LNCAP (cell line): Measurements from ENCODE around the gene SLTM.

ENCODE experiments used
- TF ChIP-seq, protein P1 (sequence below): fragments of 450-650 bp; IDR thresholded peaks from 2 replicates; pipeline ENCODE4 v1.5.1; 2017; ENCODE audit warnings: mild to moderate bottlenecking

Gene SLTM

DNA sequence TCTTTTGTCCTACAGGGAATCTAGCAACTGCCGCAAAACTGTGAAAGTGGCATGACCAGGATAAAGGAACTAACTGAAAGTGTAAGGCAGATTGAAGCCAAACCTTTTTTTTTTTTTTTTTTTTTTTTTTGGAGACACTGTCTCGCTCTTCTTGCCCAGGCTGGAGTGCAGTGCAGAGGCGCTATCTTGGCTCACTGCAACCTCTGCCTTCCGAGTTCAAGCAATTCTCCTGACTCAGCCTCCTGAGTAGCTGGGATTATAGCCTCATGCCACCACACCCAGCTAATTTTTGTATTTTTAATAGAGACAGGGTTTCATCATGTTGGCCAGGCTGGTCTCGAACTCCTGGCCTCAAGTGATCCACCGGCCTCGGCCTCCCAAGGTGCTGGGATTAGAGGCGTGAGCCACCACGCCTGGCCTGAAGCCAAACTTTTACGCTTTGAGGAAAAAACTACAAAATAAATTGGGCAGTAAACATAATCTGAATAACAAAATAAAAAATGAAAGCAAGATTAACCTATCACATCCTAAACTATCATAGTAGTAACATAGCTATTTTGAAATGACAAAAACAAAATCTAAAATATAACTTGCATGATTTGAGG lies 9.7 kb downstream of the SLTM start:
- TF ChIP-seq, protein P1, sequence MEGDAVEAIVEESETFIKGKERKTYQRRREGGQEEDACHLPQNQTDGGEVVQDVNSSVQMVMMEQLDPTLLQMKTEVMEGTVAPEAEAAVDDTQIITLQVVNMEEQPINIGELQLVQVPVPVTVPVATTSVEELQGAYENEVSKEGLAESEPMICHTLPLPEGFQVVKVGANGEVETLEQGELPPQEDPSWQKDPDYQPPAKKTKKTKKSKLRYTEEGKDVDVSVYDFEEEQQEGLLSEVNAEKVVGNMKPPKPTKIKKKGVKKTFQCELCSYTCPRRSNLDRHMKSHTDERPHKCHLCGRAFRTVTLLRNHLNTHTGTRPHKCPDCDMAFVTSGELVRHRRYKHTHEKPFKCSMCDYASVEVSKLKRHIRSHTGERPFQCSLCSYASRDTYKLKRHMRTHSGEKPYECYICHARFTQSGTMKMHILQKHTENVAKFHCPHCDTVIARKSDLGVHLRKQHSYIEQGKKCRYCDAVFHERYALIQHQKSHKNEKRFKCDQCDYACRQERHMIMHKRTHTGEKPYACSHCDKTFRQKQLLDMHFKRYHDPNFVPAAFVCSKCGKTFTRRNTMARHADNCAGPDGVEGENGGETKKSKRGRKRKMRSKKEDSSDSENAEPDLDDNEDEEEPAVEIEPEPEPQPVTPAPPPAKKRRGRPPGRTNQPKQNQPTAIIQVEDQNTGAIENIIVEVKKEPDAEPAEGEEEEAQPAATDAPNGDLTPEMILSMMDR, result no peak

DNA sequence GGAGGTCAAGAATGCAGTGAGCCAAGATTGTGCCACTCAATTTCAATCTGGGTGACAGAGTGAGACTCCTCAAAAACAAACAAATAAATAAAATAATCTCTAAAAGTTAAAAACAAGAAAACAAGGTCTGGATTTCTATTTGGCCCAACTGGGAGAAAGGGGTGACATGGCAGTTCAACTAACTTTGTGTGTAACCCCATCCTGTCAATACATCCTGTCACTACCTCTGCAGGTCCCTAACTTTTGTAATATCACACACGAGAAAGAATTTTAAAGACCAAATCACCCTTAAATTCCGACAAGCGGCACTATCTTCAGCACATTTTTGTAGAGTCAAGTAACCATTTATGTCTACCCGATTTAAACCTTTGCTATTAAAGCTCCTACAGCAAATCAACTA lies 10.2 kb downstream of the SLTM start:
- TF ChIP-seq, protein P1, result no peak

DNA sequence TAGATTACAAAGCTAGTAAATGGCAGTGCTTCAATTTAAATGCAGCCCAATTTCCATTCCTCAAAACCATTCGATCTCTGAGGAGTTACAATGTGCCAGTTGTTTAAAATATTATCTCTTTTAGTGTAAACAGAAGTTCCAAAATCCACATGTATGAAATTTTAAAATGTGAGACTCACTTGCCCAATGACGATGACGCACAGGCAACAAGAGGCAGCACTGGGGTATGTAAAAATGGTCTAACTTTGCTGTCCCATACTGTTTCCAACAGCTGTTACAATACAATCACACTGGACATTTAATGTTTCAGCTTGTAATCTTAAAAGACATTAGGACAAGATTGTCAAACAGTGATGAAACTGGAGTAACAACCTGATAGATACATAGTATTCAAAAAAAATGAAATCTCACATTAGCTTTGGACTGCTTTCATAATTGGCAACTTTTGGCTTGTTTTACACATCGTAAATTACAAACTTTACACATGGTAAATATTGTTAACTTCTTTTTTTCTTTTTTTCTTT lies 12.2 kb downstream of the SLTM start:
- TF ChIP-seq, protein P1, result no peak

DNA sequence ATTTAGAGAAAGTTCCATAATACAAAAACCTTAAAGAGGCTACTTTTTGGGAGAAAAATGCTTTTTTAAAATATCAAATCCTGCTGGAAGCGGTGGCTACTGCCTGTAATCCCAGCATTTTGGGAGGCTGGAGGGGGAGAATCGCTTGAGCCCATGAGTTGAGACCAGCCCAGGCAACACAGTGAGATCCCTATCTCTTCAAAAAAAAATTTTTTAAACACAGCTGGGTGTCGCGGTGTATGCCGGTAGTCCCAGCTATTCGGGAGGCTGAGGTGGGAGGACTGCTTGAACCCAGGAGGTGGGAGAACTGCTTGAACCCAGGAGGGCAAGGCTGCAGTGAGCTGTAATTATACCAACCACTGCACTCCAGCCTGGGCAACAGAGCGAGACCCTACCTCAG lies 14.2 kb downstream of the SLTM start:
- TF ChIP-seq, protein P1, result no peak

DNA sequence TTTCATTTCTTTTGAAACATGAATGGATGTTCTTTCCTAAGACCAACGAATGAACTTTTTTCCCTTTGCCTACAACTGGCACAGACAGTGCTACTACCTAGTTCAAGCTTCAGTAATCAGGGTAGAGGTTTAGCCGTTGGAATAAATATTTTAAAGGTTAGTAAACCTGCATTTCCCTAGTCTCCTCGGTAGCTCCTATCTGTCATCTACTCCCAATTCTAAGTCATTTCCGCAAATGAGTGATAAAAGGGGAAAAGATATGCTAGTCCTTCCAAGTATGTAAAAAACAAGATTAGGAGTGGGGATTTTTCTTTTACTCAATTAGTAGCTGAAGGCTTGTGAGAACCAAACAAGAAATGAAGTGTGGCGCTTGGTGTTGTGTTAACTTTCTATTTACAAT lies 15.2 kb downstream of the SLTM start:
- TF ChIP-seq, protein P1, result no peak

DNA sequence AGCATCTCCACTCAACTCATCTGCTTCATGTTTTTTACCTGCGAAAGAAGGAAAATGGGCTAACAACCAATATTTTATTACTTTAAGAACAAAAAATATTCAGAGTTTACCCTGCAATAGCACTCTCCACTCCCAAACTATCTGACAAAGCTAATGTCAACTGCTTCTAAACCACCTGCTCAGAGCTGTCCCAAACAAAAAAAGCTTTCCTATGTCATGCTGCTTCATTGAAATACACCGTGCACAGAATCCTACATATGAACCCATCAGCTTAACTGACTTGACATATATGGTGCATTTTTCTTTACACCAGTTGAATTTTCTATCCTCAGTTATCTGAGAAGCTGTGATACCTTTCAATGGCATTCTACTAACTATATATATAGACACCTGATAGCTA lies 16.5 kb downstream of the SLTM start:
- TF ChIP-seq, protein P1, result no peak

DNA sequence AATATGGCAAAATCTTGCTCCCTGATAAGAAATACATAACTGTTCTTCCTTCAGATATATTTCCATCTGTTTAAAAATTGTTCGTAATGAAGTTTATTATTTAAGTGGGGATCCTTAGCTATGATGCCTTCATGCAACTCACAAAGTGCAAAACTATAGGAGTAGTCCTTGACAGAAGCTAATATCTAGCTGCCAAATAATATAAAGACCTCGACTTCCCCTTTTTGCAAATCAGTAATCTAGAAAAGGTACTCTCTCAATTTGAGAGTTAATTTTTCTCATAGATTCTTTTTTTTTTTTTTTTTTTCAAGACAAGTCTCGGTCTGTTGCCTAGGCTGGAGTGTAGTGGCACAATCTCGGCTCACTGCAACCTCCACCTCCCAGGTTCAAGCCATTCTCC lies 23.0 kb downstream of the SLTM start:
- TF ChIP-seq, protein P1, result no peak

DNA sequence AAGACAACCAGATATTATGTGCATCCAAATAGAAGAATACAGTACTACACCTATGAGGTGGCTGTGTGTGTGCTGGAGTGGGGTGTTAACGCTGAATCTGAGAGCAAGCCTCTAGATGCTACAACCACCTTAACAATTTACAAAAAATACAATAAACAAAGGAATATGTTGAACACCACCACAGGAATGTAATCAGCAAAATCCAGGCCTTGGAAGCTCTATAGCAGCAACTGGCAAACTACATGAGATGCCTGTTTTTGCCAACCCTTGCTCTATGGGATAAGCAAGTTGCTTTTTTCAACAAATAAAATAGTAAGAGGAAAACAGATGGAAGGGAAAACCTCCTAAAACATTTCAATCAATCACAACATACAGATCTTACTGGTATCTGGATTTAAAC lies 23.9 kb downstream of the SLTM start:
- TF ChIP-seq, protein P1, result no peak
